ENCODE data around the gene APOL6. TPM values are rescaled to one million over a fixed set of nuclear protein-coding genes. Genes with fewer than 3 reads are reported as not detected.

APOL6 gene
- total RNA-seq, 1 donor from 2014 or later, result not detected

- no peak overlapping the region for H3K27ac Mint-ChIP-seq (ENCODE audit: unreplicated experiment)
- H3K36me3 Mint-ChIP-seq (ENCODE audit: low read depth), result no peaks in the 10 kb centered on the region
- TF ChIP-seq, protein P1, sequence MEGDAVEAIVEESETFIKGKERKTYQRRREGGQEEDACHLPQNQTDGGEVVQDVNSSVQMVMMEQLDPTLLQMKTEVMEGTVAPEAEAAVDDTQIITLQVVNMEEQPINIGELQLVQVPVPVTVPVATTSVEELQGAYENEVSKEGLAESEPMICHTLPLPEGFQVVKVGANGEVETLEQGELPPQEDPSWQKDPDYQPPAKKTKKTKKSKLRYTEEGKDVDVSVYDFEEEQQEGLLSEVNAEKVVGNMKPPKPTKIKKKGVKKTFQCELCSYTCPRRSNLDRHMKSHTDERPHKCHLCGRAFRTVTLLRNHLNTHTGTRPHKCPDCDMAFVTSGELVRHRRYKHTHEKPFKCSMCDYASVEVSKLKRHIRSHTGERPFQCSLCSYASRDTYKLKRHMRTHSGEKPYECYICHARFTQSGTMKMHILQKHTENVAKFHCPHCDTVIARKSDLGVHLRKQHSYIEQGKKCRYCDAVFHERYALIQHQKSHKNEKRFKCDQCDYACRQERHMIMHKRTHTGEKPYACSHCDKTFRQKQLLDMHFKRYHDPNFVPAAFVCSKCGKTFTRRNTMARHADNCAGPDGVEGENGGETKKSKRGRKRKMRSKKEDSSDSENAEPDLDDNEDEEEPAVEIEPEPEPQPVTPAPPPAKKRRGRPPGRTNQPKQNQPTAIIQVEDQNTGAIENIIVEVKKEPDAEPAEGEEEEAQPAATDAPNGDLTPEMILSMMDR (conservative IDR thresholded peaks at IDR 0.05), result no peak
- no peak overlapping the region for H3K4me3 Mint-ChIP-seq
- H3K9me3 Mint-ChIP-seq, result no peaks in the 10 kb centered on the region
- DNase-seq (ENCODE audit: low read depth, low spot score), result no peak
- peaks cover 5% of the 10 kb centered on the region for H3K27me3 Mint-ChIP-seq (ENCODE audit: low read depth)
- H3K4me1 Mint-ChIP-seq, result no peaks in the 10 kb centered on the region
Observed at GRCh38 chr22:35651085-35651484, 2.8 kb downstream of the APOL6 start.

DNA sequence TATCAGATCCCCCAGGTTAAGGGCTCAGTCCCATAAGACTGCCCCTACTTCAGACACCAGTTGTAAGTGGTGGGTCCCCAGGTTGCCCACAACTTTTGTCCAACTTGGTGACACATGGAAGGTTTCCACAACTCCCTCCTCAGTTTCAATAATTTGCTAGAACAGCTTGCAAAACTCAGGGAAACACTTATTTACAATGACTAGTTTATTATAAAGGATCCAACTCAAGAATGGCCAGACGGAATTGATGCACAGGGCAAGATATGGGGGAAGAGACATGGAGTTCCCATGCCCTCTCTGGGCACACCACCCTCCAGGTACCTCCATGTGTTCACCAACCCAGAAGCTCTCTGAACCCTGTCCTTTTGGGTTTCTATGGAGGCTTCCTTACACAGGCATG is 5.6 kb downstream of the APOL6 start:
- no peaks in the 10 kb centered on the region for H3K9me3 Mint-ChIP-seq
- no peak for DNase-seq (ENCODE audit: low read depth, low spot score)
- no peaks in the 10 kb centered on the region for H3K4me1 Mint-ChIP-seq
- TF ChIP-seq, protein P1 (conservative IDR thresholded peaks at IDR 0.05), result no peak
- no peak overlapping the region for H3K4me3 Mint-ChIP-seq
- no peak overlapping the region for H3K27ac Mint-ChIP-seq (ENCODE audit: unreplicated experiment)
- peaks cover 5% of the 10 kb centered on the region for H3K27me3 Mint-ChIP-seq (ENCODE audit: low read depth)
- H3K36me3 Mint-ChIP-seq (ENCODE audit: low read depth), result no peaks in the 10 kb centered on the region

GRCh38 chr22:35656284-35656752 is 8.1 kb downstream of the APOL6 start:
- no peaks in the 10 kb centered on the region for H3K4me1 Mint-ChIP-seq
- H3K36me3 Mint-ChIP-seq (ENCODE audit: low read depth), result no peaks in the 10 kb centered on the region
- H3K4me3 Mint-ChIP-seq, result no peak overlapping the region
- H3K27ac Mint-ChIP-seq (ENCODE audit: unreplicated experiment), result no peak overlapping the region
- DNase-seq (ENCODE audit: low read depth, low spot score), result no peak
- H3K9me3 Mint-ChIP-seq, result no peaks in the 10 kb centered on the region
- TF ChIP-seq, protein P1 (conservative IDR thresholded peaks at IDR 0.05), result no peak
- peaks cover 5% of the 10 kb centered on the region for H3K27me3 Mint-ChIP-seq (ENCODE audit: low read depth)

- no peaks in the 10 kb centered on the region for H3K4me1 Mint-ChIP-seq
- H3K27me3 Mint-ChIP-seq (ENCODE audit: low read depth), result peaks cover 8% of the 10 kb centered on the region
- no peaks in the 10 kb centered on the region for H3K9me3 Mint-ChIP-seq
- TF ChIP-seq, protein P1 (conservative IDR thresholded peaks at IDR 0.05), result no peak
- no peak overlapping the region for H3K27ac Mint-ChIP-seq (ENCODE audit: unreplicated experiment)
- no peak for DNase-seq (ENCODE audit: low read depth, low spot score)
- no peak overlapping the region for H3K4me3 Mint-ChIP-seq
- no peaks in the 10 kb centered on the region for H3K36me3 Mint-ChIP-seq (ENCODE audit: low read depth)
Observed at GRCh38 chr22:35657571-35658312, 9.5 kb downstream of the APOL6 start.

GRCh38 chr22:35660291-35661127 is 12.3 kb downstream of the APOL6 start:
- TF ChIP-seq, protein P1 (conservative IDR thresholded peaks at IDR 0.05), result no peak
- H3K27ac Mint-ChIP-seq (ENCODE audit: unreplicated experiment), result no peak overlapping the region
- H3K4me1 Mint-ChIP-seq, result no peaks in the 10 kb centered on the region
- peaks cover 5% of the 10 kb centered on the region for H3K9me3 Mint-ChIP-seq
- no peak for DNase-seq (ENCODE audit: low read depth, low spot score)
- H3K36me3 Mint-ChIP-seq (ENCODE audit: low read depth), result peaks cover 2% of the 10 kb centered on the region
- H3K27me3 Mint-ChIP-seq (ENCODE audit: low read depth), result peaks cover 4% of the 10 kb centered on the region
- no peak overlapping the region for H3K4me3 Mint-ChIP-seq
